Measurements from ENCODE around the gene PCNT.

PCNT gene

DNA sequence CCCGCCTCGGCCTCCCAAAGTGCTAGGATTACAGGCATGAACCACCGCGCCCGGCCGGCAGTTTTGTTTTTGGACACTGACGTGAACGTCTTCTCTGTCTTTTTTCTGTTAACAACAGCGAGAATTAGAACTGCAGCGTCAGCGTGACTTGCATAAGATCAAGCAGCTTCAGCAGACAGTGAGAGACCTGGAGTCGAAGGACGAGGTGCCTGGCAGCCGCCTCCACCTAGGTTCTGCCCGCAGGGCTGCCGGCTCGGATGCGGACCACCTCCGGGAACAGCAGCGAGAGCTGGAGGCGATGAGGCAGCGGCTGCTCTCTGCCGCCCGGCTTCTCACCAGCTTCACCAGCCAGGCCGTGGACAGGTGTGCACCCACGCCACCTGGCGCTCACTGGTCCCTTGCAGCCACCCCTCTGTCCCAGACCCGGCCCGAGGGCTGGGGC is 111.9 kb downstream of the PCNT start:
- no peaks in the 10 kb centered on the region for H3K27me3 ChIP-seq (ENCODE audit: control insufficient read depth, insufficient read depth, low read length)
- peaks cover 24% of the 10 kb centered on the region for H3K36me3 ChIP-seq (ENCODE audit: control insufficient read depth, insufficient read depth, low read length)
- no peak overlapping the region for H3K4me3 ChIP-seq (ENCODE audit: low read length)
- WGBS (ENCODE audit: insufficient coverage, insufficient read length) = no CpG with 5 or more reads among the region's 29 CpGs
- no peak for DNase-seq (ENCODE audit: low read depth, low spot score)
- no peak overlapping the region for H3K27ac ChIP-seq (ENCODE audit: low read length)
- H3K4me1 ChIP-seq (ENCODE audit: control insufficient read depth, insufficient read depth, low read length) = no peaks in the 10 kb centered on the region
- H3K9me3 ChIP-seq (ENCODE audit: control insufficient read depth, insufficient read depth, low read length) = no peaks in the 10 kb centered on the region

DNA sequence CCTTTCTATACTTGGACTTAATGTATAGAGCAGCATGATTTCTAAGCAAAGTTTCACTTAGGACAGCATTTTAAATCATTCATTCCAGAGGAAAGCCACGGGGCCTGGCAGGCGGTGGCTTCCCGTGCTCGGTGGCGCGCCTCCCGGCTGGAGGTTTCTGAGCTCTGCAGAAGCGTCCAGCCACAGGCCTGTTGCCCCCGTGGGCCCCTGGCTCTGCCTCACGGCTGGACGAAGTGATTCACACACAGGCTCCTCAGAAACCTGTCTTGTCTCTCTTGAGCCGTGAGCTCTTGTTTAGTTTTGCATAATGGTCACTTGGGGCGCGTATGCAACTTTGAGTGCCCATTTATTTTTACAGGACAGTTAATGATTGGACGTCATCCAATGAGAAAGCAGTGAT is 112.7 kb downstream of the PCNT start:
- DNase-seq (ENCODE audit: low read depth, low spot score) = no peak
- Histone ChIP-seq H3K9me3 (ENCODE audit: control insufficient read depth, insufficient read depth, low read length) (no peaks in the 10 kb centered on the region), H3K4me1 (ENCODE audit: control insufficient read depth, insufficient read depth, low read length) (no peaks in the 10 kb centered on the region), H3K27ac (ENCODE audit: low read length) (no peak overlapping the region), H3K27me3 (ENCODE audit: control insufficient read depth, insufficient read depth, low read length) (no peaks in the 10 kb centered on the region), H3K36me3 (ENCODE audit: control insufficient read depth, insufficient read depth, low read length) (peaks cover 24% of the 10 kb centered on the region), H3K4me3 (ENCODE audit: low read length) (no peak overlapping the region)
- no CpG with 5 or more reads among the region's 15 CpGs for WGBS (ENCODE audit: insufficient coverage, insufficient read length)

DNA sequence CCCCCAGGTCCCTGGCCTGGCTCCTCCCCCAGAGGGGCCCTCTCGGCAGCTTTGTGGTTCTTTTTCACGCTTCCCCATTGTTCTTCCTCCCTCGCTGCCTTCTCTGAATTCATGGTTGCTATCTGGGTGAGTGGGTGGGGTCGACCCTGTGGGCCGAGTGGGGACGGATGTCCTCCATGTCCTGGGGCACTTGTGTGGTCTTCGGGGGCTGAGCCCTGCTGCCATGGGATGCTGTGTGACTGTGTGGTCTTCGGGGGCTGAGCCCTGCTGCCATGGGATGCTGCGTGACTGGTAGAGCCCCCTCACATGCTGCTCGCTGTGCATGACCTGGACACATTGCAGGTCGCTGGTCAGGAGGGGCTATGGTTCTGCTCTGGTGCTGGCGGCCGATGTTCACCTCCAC is 113.1 kb downstream of the PCNT start:
- WGBS (ENCODE audit: insufficient coverage, insufficient read length) = no CpG with 5 or more reads among the region's 13 CpGs
- no peak overlapping the region for H3K4me3 ChIP-seq (ENCODE audit: low read length)
- H3K9me3 ChIP-seq (ENCODE audit: control insufficient read depth, insufficient read depth, low read length) = no peaks in the 10 kb centered on the region
- no peaks in the 10 kb centered on the region for H3K27me3 ChIP-seq (ENCODE audit: control insufficient read depth, insufficient read depth, low read length)
- no peaks in the 10 kb centered on the region for H3K4me1 ChIP-seq (ENCODE audit: control insufficient read depth, insufficient read depth, low read length)
- DNase-seq (ENCODE audit: low read depth, low spot score) = no peak
- no peak overlapping the region for H3K27ac ChIP-seq (ENCODE audit: low read length)
- peaks cover 23% of the 10 kb centered on the region for H3K36me3 ChIP-seq (ENCODE audit: control insufficient read depth, insufficient read depth, low read length)

DNA sequence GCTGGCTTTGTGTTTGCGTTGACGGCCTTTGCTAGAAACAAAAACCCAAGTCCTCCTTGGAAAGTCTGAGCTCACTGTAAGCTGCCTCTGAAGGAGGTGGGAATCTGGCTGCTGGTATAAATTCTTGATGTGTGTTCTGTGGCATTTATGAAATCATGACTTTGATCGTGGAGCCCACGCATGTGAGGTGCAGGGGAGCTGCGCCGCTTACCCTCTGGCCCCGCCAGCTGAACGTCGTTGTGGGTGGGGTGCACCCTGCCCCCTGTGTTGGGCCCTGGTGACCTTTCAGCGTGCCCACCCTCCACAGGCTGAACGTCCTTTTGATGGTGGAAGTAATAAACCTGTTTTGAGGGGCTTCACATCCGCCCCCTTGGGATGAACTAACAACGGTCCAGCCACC is 113.6 kb downstream of the PCNT start:
- no CpG with 5 or more reads among the region's 13 CpGs for WGBS (ENCODE audit: insufficient coverage, insufficient read length)
- H3K36me3 ChIP-seq (ENCODE audit: control insufficient read depth, insufficient read depth, low read length) = peaks cover 23% of the 10 kb centered on the region

DNA sequence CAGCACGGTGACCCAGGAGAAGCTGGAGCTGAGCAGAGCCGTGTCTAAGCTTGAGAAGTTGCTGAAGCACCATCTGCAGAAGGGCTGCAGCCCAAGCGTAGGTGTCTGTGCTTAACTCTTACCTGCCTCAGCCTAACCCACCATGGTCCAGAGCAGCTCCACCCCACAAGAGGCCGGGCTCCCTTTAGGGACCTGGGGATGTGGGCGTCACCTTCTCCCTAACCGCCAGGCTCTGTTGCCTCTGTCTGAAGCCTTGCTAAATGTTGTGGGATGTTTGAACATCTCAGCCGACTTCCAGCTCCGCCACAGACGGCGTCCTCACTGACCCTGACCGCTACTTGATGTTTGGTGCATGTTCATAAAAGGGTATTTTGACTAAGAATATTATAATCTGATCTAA is 114.3 kb downstream of the PCNT start:
- Histone ChIP-seq H3K4me3 (ENCODE audit: low read length) (no peak overlapping the region), H3K4me1 (ENCODE audit: control insufficient read depth, insufficient read depth, low read length) (no peaks in the 10 kb centered on the region), H3K27me3 (ENCODE audit: control insufficient read depth, insufficient read depth, low read length) (no peaks in the 10 kb centered on the region), H3K27ac (ENCODE audit: low read length) (no peak overlapping the region), H3K36me3 (ENCODE audit: control insufficient read depth, insufficient read depth, low read length) (peaks cover 27% of the 10 kb centered on the region), H3K9me3 (ENCODE audit: control insufficient read depth, insufficient read depth, low read length) (no peaks in the 10 kb centered on the region)
- no CpG with 5 or more reads among the region's 11 CpGs for WGBS (ENCODE audit: insufficient coverage, insufficient read length)
- DNase-seq (ENCODE audit: low read depth, low spot score) = no peak

More for the DNA sequence above, 113.6 kb downstream of the PCNT start:
- no peak overlapping the region for H3K27ac ChIP-seq (ENCODE audit: low read length)
- H3K9me3 ChIP-seq (ENCODE audit: control insufficient read depth, insufficient read depth, low read length) = no peaks in the 10 kb centered on the region
- H3K4me3 ChIP-seq (ENCODE audit: low read length) = no peak overlapping the region
- DNase-seq (ENCODE audit: low read depth, low spot score) = no peak
- no peaks in the 10 kb centered on the region for H3K27me3 ChIP-seq (ENCODE audit: control insufficient read depth, insufficient read depth, low read length)
- H3K4me1 ChIP-seq (ENCODE audit: control insufficient read depth, insufficient read depth, low read length) = no peaks in the 10 kb centered on the region

DNA sequence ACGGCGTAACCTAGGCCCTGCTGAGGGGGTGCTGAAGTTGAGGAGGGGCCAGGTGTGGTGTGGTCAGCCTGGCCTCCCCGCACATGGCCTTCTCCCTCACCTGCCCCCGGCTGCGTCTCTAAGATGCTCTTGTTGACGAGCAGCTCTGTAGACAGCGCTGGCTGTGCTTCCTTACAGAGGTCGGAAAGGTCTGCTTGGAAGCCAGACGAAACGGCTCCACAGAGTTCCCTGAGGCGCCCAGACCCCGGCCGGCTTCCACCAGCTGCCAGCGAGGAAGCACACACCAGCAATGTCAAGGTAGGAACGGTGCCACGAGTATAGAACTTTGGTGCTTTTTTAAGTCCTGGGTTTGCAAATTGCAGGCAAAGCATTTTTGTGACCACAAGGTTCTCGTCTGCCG is 116.0 kb downstream of the PCNT start:
- no peak overlapping the region for H3K4me3 ChIP-seq (ENCODE audit: low read length)
- no peak for DNase-seq (ENCODE audit: low read depth, low spot score)
- H3K4me1 ChIP-seq (ENCODE audit: control insufficient read depth, insufficient read depth, low read length) = no peaks in the 10 kb centered on the region
- H3K27me3 ChIP-seq (ENCODE audit: control insufficient read depth, insufficient read depth, low read length) = no peaks in the 10 kb centered on the region
- H3K9me3 ChIP-seq (ENCODE audit: control insufficient read depth, insufficient read depth, low read length) = no peaks in the 10 kb centered on the region
- H3K27ac ChIP-seq (ENCODE audit: low read length) = no peak overlapping the region
- WGBS (ENCODE audit: insufficient coverage, insufficient read length) = no CpG with 5 or more reads among the region's 18 CpGs
- peaks cover 22% of the 10 kb centered on the region for H3K36me3 ChIP-seq (ENCODE audit: control insufficient read depth, insufficient read depth, low read length)

DNA sequence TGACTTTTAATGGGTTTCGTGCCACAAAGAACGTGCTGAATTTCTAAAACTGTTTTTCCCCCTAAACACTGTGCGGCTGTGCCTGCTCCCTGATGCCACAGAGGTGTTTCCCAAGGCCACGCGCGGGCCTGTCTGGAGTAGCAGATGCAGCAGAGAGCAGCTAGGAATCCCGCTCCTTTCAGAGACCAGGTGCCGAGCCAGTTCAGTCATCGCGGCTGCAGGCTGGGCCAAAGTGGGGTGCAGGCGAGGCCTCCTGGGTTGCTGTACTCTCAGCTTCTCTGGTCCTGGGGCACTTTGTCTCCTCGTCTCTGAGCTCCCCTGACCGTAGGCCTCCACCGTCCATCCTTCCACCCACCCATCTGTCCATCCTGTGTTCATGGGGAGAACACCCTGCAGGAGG is 117.4 kb downstream of the PCNT start:
- DNase-seq (ENCODE audit: low read depth, low spot score) = no peak
- H3K9me3 ChIP-seq (ENCODE audit: control insufficient read depth, insufficient read depth, low read length) = no peaks in the 10 kb centered on the region
- no peak overlapping the region for H3K4me3 ChIP-seq (ENCODE audit: low read length)
- H3K4me1 ChIP-seq (ENCODE audit: control insufficient read depth, insufficient read depth, low read length) = no peaks in the 10 kb centered on the region
- no peak overlapping the region for H3K27ac ChIP-seq (ENCODE audit: low read length)
- peaks cover 25% of the 10 kb centered on the region for H3K36me3 ChIP-seq (ENCODE audit: control insufficient read depth, insufficient read depth, low read length)
- no peaks in the 10 kb centered on the region for H3K27me3 ChIP-seq (ENCODE audit: control insufficient read depth, insufficient read depth, low read length)
- WGBS (ENCODE audit: insufficient coverage, insufficient read length) = no CpG with 5 or more reads among the region's 14 CpGs

DNA sequence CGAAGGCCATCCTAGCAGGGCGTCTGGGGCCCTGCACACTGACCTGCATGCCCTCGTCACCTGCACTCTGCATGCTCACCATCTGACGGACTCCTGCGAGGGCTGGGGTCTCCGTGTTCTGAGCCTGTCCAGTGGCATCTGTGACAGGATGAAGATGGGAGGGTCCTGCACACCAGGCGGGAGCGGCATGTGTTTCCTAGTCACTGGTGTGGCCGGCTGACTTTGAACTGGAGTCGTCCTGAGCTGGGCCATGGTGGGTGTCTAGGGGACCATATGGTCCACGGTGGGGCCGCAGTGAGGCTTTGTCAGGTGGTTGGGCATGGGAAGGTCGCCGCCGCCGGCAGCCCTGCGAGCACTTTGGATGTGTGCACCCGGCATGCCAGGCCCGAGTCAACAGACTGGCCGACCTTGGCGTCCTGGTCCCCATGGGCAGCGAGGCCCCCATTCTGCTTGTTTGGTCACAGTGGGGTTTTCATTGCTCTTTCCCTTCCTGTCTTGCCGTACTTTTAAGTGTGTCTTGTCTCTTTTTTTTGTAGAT is 118.1 kb downstream of the PCNT start:
- Histone ChIP-seq H3K4me3 (ENCODE audit: low read length) (no peak overlapping the region), H3K27ac (ENCODE audit: low read length) (no peak overlapping the region), H3K36me3 (ENCODE audit: control insufficient read depth, insufficient read depth, low read length) (peaks cover 23% of the 10 kb centered on the region), H3K4me1 (ENCODE audit: control insufficient read depth, insufficient read depth, low read length) (no peaks in the 10 kb centered on the region), H3K9me3 (ENCODE audit: control insufficient read depth, insufficient read depth, low read length) (no peaks in the 10 kb centered on the region), H3K27me3 (ENCODE audit: control insufficient read depth, insufficient read depth, low read length) (no peaks in the 10 kb centered on the region)
- DNase-seq (ENCODE audit: low read depth, low spot score) = no peak
- WGBS (ENCODE audit: insufficient coverage, insufficient read length) = no CpG with 5 or more reads among the region's 23 CpGs

DNA sequence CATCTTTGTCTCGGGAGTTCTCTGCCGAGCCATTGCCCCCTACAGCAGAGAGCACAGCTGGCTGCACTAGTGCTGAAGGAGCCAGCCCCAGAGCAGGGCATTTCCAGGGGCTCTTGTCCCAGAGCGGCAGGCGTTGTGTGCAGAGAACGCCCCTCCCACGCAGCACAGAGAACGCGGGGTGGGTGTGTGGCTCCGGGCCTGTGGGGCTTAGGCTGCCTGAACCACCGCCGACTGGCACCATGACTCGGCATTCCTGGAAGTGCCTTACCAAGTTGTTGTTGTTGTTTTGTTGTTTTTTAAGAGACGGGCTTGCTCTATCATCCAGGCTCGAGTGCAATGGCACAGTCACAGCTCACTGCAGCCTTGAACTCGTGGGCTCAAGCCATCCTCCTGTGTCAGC is 119.0 kb downstream of the PCNT start:
- no peak for DNase-seq (ENCODE audit: low read depth, low spot score)
- no peak overlapping the region for H3K27ac ChIP-seq (ENCODE audit: low read length)
- peaks cover 16% of the 10 kb centered on the region; the same call in 1 of the 2 replicates for H3K36me3 ChIP-seq (ENCODE audit: control insufficient read depth, insufficient read depth, low read length)

DNA sequence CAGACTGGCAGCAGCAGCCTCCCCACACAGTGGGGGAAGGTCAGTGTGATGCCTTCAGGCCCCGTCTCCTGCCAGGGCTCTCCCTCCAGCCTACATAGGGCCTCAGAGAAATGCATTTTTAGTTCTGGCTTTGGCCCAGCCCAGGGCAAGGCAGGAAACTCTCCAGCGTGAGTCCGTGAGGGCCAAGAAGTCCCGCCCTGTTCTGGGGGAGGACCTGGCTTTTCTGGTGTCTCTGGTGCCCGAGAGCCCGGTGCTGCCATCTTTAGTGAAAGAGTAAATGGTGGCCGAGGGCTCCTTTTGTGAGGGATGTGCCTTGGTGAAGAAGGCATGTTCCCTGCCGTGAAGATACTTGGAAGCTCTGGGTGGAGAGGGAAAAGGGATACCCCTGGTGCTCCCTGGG is 120.0 kb downstream of the PCNT start:
- H3K27me3 ChIP-seq (ENCODE audit: control insufficient read depth, insufficient read depth, low read length) = no peaks in the 10 kb centered on the region; the same call in 1 of the 2 replicates
- no peak overlapping the region for H3K27ac ChIP-seq (ENCODE audit: low read length)
- WGBS (ENCODE audit: insufficient coverage, insufficient read length) = no CpG with 5 or more reads among the region's 8 CpGs
- H3K4me3 ChIP-seq (ENCODE audit: low read length) = no peak overlapping the region
- peaks cover 16% of the 10 kb centered on the region; the same call in 1 of the 2 replicates for H3K36me3 ChIP-seq (ENCODE audit: control insufficient read depth, insufficient read depth, low read length)
- H3K9me3 ChIP-seq (ENCODE audit: control insufficient read depth, insufficient read depth, low read length) = no peaks in the 10 kb centered on the region
- no peaks in the 10 kb centered on the region for H3K4me1 ChIP-seq (ENCODE audit: control insufficient read depth, insufficient read depth, low read length)
- DNase-seq (ENCODE audit: low read depth, low spot score) = no peak

More for the DNA sequence above, 119.0 kb downstream of the PCNT start:
- Histone ChIP-seq H3K4me1 (ENCODE audit: control insufficient read depth, insufficient read depth, low read length) (no peaks in the 10 kb centered on the region), H3K9me3 (ENCODE audit: control insufficient read depth, insufficient read depth, low read length) (no peaks in the 10 kb centered on the region), H3K4me3 (ENCODE audit: low read length) (no peak overlapping the region), H3K27me3 (ENCODE audit: control insufficient read depth, insufficient read depth, low read length) (no peaks in the 10 kb centered on the region; the same call in 1 of the 2 replicates)
- no CpG with 5 or more reads among the region's 15 CpGs for WGBS (ENCODE audit: insufficient coverage, insufficient read length)

DNA sequence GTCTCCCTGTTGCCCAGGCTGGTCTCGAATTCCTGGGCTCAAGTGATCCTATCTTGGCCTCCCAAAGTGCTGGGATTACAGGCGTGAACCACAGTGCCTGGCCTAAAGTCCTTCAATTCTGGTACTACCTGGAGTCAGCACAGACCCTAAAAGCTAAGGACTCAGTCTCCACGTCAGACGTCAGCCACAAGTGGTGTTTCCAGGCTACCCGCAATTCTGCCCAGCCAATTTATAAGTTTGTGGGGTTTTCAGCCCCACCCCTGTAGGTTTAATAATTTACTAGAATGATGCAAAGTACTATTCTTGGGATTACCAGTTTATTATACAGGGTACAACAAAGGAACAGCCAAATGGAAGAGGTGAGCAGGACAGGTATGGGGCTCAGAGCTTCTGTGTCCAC is 124.2 kb downstream of the PCNT start:
- no CpG with 5 or more reads among the region's 5 CpGs for WGBS (ENCODE audit: insufficient coverage, insufficient read length)
- Histone ChIP-seq H3K9me3 (ENCODE audit: control insufficient read depth, insufficient read depth, low read length) (no peaks in the 10 kb centered on the region), H3K4me1 (ENCODE audit: control insufficient read depth, insufficient read depth, low read length) (no peaks in the 10 kb centered on the region), H3K4me3 (ENCODE audit: low read length) (no peak overlapping the region), H3K27me3 (ENCODE audit: control insufficient read depth, insufficient read depth, low read length) (no peaks in the 10 kb centered on the region; the same call in 1 of the 2 replicates), H3K27ac (ENCODE audit: low read length) (no peak overlapping the region), H3K36me3 (ENCODE audit: control insufficient read depth, insufficient read depth, low read length) (peaks cover 3% of the 10 kb centered on the region; the same call in 1 of the 2 replicates)
- DNase-seq (ENCODE audit: low read depth, low spot score) = no peak

Measured in iPS DF 6.9 (cell line).